ENCODE data around the gene HIPK4. TPM values are rescaled to one million over a fixed set of nuclear protein-coding genes. Genes with fewer than 3 reads are reported as not detected.

HIPK4 gene
- total RNA-seq, 2 experiments from 2014 or later: 0.10 TPM

- no peak for DNase-seq
- peaks cover 20% of the 10 kb centered on the region for H3K36me3 Mint-ChIP-seq (ENCODE audit: low read depth)
- H3K27ac Mint-ChIP-seq: no peak overlapping the region
- ChIA-PET POLR2A (interaction anchor here (0.7 to 2.9 kb wide), 5 partner anchors 10 to 481 kb away, joined by 3 to 22 read pairs (median 5); partner anchors contain the start of genes BLVRB, PRX and SERTAD3), CTCF (interaction anchor here (1.0 kb wide), 1 partner anchor 41 kb away, joined by 3 read pairs; no protein-coding TSS in a partner anchor)
- no peaks in the 10 kb centered on the region for H3K9me3 Mint-ChIP-seq
- H3K27me3 Mint-ChIP-seq: no peaks in the 10 kb centered on the region
- peaks cover 36% of the 10 kb centered on the region for H3K4me1 Mint-ChIP-seq
- H3K4me3 Mint-ChIP-seq: peak overlapping the region; percentile 77
These were observed 33.0 kb upstream of the HIPK4 start for GRCh38 chr19:40422748-40423566.

- peak overlapping the region; percentile 80 for H3K27ac Mint-ChIP-seq
- no peak for DNase-seq
- CTCF ChIA-PET: interaction anchor here (1.0 to 3.8 kb wide), 7 partner anchors 11 to 117 kb away, joined by 4 to 51 read pairs (median 25); partner anchors contain the start of genes BLVRB, SERTAD3 and SPTBN4
- H3K4me3 Mint-ChIP-seq: peak overlapping the region; percentile 77
- no peaks in the 10 kb centered on the region for H3K27me3 Mint-ChIP-seq
- H3K4me1 Mint-ChIP-seq: peaks cover 43% of the 10 kb centered on the region
- POLR2A ChIA-PET: interaction anchor here (0.7 to 2.9 kb wide), 9 partner anchors 10 to 480 kb away, joined by 3 to 25 read pairs (median 6); partner anchors contain the start of genes BLVRB, C19orf47, PLD3 and PRX
- H3K36me3 Mint-ChIP-seq (ENCODE audit: low read depth): peaks cover 20% of the 10 kb centered on the region
- H3K9me3 Mint-ChIP-seq: no peaks in the 10 kb centered on the region
These were observed 32.2 kb upstream of the HIPK4 start for GRCh38 chr19:40421993-40422747.

DNA sequence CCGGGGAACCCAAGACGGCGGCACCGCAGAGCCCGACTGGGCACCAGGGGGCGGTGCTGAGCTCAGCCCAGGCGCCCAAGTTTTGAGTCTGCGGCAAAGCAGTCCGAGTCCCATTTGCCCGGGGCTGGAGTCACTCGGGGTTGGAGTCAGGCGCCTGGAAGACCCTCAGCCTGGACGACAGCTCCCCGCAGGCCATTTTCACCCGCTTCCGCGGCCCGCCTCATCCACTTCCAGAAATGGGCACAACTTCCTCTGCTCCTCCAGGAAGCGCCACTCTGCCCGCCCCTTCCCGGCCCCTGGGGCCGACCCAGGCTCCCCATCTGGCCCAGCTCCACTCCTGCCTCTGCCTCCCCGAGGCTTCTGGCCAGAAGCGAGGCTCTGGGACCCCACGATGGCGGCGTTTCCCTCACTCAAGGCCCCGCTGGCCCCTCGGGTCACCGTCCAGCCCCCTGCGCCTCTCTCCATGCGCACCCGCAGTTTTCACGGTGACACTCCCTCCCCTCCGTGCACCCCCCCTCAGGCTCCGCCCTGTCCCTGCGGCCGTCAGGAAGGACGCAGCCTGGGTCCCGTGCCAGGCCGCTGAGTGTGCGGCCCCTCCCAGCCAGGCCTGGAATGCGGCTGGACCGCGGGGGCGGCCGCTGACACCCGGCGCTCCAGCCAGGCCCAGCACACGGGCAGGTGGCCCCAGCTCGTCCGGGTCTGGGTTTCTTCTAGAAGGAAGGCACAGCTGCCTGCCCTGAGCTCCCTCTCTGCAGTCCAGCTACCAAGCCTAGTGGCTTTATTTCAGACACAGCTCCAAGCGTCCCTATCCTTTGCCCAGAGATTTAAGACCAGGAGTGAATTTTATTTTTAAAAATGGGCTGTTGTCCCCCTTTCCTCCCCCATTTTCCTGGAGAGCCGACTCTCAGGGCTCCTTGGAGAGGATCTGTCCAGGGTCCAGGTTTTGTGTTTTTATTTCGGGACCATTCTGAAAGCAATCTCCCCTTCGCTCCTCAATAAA lies 31.1 kb upstream of the HIPK4 start:
- peak; percentile 79 for DNase-seq
- ChIA-PET CTCF (interaction anchor here (0.6 to 3.8 kb wide), 40 partner anchors 8 to 1799 kb away, joined by 3 to 51 read pairs (median 4); partner anchors contain the start of genes ACTMAP, AKT2, B9D2 and BLVRB), POLR2A (interaction anchor here (0.5 to 2.9 kb wide), 18 partner anchors 8 to 1326 kb away, joined by 3 to 25 read pairs (median 5); partner anchors contain the start of genes AKT2, BLVRB, C19orf47 and PLD3)
- Mint-ChIP-seq H3K4me3 (peak overlapping the region; percentile 77), H3K27ac (peak overlapping the region; percentile 80), H3K27me3 (no peaks in the 10 kb centered on the region), H3K4me1 (peaks cover 48% of the 10 kb centered on the region), H3K36me3 (ENCODE audit: low read depth) (peaks cover 20% of the 10 kb centered on the region), H3K9me3 (no peaks in the 10 kb centered on the region)

DNA sequence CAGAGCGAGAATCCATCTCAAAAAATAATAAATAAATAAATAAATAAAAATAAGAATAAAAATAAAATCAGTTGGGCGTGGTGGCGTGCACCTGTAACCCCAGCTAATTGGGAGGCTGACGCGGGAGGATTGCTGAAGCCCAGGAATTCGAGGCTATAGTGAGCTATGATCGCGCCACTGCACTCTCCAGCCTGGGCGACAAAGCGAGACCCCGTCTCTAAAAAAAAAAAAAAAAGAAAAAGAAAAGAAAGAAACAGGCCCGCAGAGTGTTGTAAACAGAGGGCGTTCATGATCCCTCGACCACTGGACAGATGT lies 30.4 kb upstream of the HIPK4 start:
- Mint-ChIP-seq H3K36me3 (ENCODE audit: low read depth) (peaks cover 17% of the 10 kb centered on the region), H3K27ac (peak overlapping the region; percentile 76), H3K4me3 (peak overlapping the region; percentile 77), H3K27me3 (no peaks in the 10 kb centered on the region), H3K4me1 (peaks cover 51% of the 10 kb centered on the region), H3K9me3 (no peaks in the 10 kb centered on the region)
- ChIA-PET POLR2A (interaction anchor here (0.8 to 2.9 kb wide), 16 partner anchors 9 to 230 kb away, joined by 3 to 25 read pairs (median 5); partner anchors contain the start of genes AKT2, BLVRB, C19orf47 and PLD3), CTCF (interaction anchor here (0.6 to 3.8 kb wide), 40 partner anchors 8 to 1800 kb away, joined by 3 to 51 read pairs (median 4); partner anchors contain the start of genes ACTMAP, AKT2, B9D2 and BLVRB)
- DNase-seq: no peak

GRCh38 chr19:40419780-40420179 lies 29.8 kb upstream of the HIPK4 start:
- Mint-ChIP-seq H3K9me3 (no peaks in the 10 kb centered on the region), H3K4me3 (peak overlapping the region; percentile 50), H3K27ac (no peak overlapping the region), H3K36me3 (ENCODE audit: low read depth) (peaks cover 15% of the 10 kb centered on the region), H3K27me3 (no peaks in the 10 kb centered on the region), H3K4me1 (peaks cover 49% of the 10 kb centered on the region)
- ChIA-PET CTCF (interaction anchor here (0.7 to 3.8 kb wide), 25 partner anchors 9 to 944 kb away, joined by 3 to 51 read pairs (median 5); partner anchors contain the start of genes ACTMAP, AKT2, B9D2 and BLVRB), POLR2A (interaction anchor here (1.0 to 2.9 kb wide), 8 partner anchors 12 to 190 kb away, joined by 3 to 25 read pairs (median 14); partner anchors contain the start of genes BLVRB, C19orf47, PLD3 and SERTAD3)
- DNase-seq: no peak

DNA sequence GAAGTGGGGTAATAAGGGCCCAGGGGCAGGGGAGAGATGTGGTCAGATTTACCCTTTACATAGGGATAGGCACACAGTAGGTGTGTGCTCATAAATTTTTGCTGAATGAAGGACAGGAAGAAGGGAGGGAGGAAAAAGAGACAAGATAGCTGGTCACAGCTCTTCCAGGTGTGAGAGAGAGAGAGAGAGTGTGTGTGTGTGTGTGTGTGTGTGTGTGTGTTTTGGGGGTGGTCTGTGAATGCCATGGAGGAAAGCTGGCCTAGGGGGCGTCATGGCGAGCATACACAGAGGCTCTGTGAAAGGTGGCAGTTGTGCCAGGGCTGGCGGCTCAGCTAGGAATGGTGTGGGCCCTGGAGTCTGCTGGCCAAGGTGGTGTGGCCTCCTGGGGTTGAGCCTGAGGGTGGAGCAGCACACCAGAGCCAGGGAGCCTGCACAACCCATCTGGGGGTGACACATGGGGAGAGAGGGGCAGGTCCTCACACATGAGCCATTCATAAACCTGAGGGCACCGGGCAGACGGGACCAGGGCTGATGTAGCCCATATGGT lies 29.2 kb upstream of the HIPK4 start:
- H3K9me3 Mint-ChIP-seq: no peaks in the 10 kb centered on the region
- DNase-seq: no peak
- CTCF ChIA-PET: interaction anchor here (1.3 to 3.8 kb wide), 4 partner anchors 10 to 46 kb away, joined by 3 to 51 read pairs (median 10); partner anchors contain the start of genes BLVRB and SPTBN4

DNA sequence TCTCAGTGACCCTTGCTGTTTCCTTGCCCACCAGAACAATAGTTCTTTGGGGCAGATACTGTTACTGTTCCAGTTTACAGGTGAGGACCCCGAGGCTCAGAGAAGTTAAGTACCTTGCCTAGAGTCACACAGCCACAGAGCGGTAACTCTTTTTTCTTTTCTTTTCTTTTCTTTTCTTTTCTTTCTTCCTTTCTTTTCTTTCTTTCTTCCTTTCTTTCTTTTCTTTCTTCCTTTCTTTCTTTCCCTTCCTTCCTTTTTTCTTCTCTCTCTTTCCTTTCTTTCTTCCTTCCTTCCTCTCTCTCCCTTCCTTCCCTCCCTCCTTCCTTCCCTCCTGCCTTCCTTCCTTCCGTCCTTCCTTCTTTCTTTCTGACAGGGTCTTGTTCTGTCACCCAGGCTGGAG lies 28.1 kb upstream of the HIPK4 start:
- no peak overlapping the region for H3K27ac Mint-ChIP-seq
- POLR2A ChIA-PET: no interaction called here

More for the DNA sequence above, 29.2 kb upstream of the HIPK4 start:
- POLR2A ChIA-PET: no interaction called here
- no peaks in the 10 kb centered on the region for H3K27me3 Mint-ChIP-seq
- no peak overlapping the region for H3K4me3 Mint-ChIP-seq
- H3K4me1 Mint-ChIP-seq: peaks cover 44% of the 10 kb centered on the region
- no peak overlapping the region for H3K27ac Mint-ChIP-seq
- peaks cover 11% of the 10 kb centered on the region for H3K36me3 Mint-ChIP-seq (ENCODE audit: low read depth)

GRCh38 chr19:40417643-40417981 lies 27.6 kb upstream of the HIPK4 start:
- H3K27ac Mint-ChIP-seq: peak overlapping the region; percentile 13
- ChIA-PET POLR2A (interaction anchor here (1.0 to 1.4 kb wide), 2 partner anchors 14 to 19 kb away, joined by 3 to 4 read pairs; no protein-coding TSS in a partner anchor), CTCF (interaction anchor here (1.1 to 1.3 kb wide), 2 partner anchors 9 to 47 kb away, joined by 3 to 5 read pairs; partner anchors contain the start of gene SERTAD1)

More for the DNA sequence above, 28.1 kb upstream of the HIPK4 start:
- no peak overlapping the region for H3K4me3 Mint-ChIP-seq
- CTCF ChIA-PET: interaction anchor here (0.6 kb wide), 1 partner anchor 103 kb away, joined by 3 read pairs; no protein-coding TSS in a partner anchor
- peaks cover 10% of the 10 kb centered on the region for H3K36me3 Mint-ChIP-seq (ENCODE audit: low read depth)
- peaks cover 42% of the 10 kb centered on the region for H3K4me1 Mint-ChIP-seq
- peaks cover 1% of the 10 kb centered on the region for H3K27me3 Mint-ChIP-seq
- DNase-seq: no peak
- H3K9me3 Mint-ChIP-seq: no peaks in the 10 kb centered on the region

DNA sequence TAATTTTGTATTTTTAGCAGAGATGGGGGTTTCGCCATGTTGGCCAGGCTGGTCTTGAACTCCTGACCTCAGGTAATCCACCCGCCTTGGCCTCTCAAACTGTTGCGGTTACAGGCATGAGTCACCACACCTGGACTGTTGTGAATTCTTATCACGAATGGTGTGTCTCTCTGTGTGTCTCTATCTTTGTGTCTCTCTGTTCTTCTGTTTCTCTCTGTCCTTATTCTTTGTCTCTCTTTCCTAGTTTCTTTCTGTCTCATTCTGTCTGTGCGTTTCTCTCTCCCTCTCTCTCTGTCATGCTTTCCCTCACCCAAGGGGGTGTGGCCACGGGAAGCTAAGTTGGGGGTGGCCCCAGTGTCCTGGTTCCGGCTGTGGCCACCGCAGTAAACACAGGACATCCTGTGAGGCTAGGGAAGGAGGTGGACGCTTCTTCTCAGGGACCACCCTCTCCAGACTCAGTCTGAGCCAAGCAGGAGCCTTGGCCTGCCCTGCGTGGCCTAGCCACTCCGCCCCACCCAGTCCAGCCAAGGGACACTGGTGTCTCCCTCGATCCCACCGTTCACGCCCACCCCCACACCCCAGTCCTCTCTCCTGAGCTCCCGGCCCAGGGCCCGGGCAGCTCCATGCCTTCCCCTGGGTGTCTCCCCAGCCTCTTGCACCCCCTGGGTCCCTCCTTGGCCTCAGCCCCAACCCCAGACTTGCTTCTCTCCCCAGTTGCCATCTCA lies 27.1 kb upstream of the HIPK4 start:
- peaks cover 1% of the 10 kb centered on the region for H3K27me3 Mint-ChIP-seq
- DNase-seq: peak; percentile 41
- ChIA-PET POLR2A (interaction anchor here (0.7 to 1.4 kb wide), 4 partner anchors 9 to 18 kb away, joined by 3 to 4 read pairs (median 4); partner anchors contain the start of gene SERTAD1), CTCF (interaction anchor here (1.1 to 1.5 kb wide), 4 partner anchors 9 to 49 kb away, joined by 3 to 5 read pairs (median 4); partner anchors contain the start of genes BLVRB and SERTAD1)
- peaks cover under 1% of the 10 kb centered on the region for H3K36me3 Mint-ChIP-seq (ENCODE audit: low read depth)
- H3K27ac Mint-ChIP-seq: peak overlapping the region; percentile 69
- H3K4me1 Mint-ChIP-seq: peaks cover 38% of the 10 kb centered on the region
- H3K9me3 Mint-ChIP-seq: no peaks in the 10 kb centered on the region
- peak overlapping the region; percentile 7 for H3K4me3 Mint-ChIP-seq

More at GRCh38 chr19:40417643-40417981, 27.6 kb upstream of the HIPK4 start:
- DNase-seq: no peak
- Mint-ChIP-seq H3K9me3 (no peaks in the 10 kb centered on the region), H3K4me3 (no peak overlapping the region), H3K27me3 (peaks cover 1% of the 10 kb centered on the region), H3K4me1 (peaks cover 42% of the 10 kb centered on the region), H3K36me3 (ENCODE audit: low read depth) (peaks cover 6% of the 10 kb centered on the region)

DNA sequence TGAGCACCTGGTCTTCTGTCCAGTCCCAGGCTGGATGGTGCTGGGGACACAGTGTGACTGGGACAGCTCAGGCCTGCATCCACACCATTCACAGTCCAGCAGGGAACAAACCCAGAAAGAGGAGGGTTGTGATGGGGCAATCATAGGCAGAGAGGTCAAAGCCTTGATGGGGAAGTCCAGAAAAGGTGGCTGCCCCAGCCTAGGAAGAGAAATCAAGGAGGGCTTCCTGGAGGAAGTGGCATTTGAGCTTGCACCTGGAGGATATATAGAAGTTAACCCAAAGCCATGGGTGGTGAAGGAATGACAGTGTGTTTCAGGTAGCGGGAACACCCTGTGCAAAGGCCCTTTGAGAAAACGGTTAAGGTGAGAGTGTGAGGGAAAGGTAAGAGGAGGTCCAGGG lies 25.8 kb upstream of the HIPK4 start:
- Mint-ChIP-seq H3K4me3 (no peak overlapping the region), H3K27ac (peak overlapping the region; percentile 2), H3K27me3 (peaks cover 1% of the 10 kb centered on the region), H3K9me3 (no peaks in the 10 kb centered on the region), H3K4me1 (peaks cover 35% of the 10 kb centered on the region), H3K36me3 (ENCODE audit: low read depth) (no peaks in the 10 kb centered on the region)
- POLR2A ChIA-PET: interaction anchor here (1.2 kb wide), 1 partner anchor 13 kb away, joined by 4 read pairs; no protein-coding TSS in a partner anchor
- CTCF ChIA-PET: interaction anchor here (1.3 to 1.5 kb wide), 2 partner anchors 8 to 50 kb away, joined by 3 to 5 read pairs; partner anchors contain the start of gene BLVRB
- no peak for DNase-seq

Data from activated CD4-positive, alpha-beta memory T cell treated with anti-CD3 and anti-CD28 coated beads, Interleukin-2, amount 10 ng/mL, durations not matched to agents 7 days and 5 days (primary cell).